NCI-H748 (cell line): ENCODE results near the gene LRRFIP1.

ENCODE experiments used
- DNase-seq: peaks from one replicate; lab custom pipeline; 2025; ENCODE audit not compliant: unreplicated experiment; lab: John Stamatoyannopoulos, UW

The LRRFIP1 gene

DNA sequence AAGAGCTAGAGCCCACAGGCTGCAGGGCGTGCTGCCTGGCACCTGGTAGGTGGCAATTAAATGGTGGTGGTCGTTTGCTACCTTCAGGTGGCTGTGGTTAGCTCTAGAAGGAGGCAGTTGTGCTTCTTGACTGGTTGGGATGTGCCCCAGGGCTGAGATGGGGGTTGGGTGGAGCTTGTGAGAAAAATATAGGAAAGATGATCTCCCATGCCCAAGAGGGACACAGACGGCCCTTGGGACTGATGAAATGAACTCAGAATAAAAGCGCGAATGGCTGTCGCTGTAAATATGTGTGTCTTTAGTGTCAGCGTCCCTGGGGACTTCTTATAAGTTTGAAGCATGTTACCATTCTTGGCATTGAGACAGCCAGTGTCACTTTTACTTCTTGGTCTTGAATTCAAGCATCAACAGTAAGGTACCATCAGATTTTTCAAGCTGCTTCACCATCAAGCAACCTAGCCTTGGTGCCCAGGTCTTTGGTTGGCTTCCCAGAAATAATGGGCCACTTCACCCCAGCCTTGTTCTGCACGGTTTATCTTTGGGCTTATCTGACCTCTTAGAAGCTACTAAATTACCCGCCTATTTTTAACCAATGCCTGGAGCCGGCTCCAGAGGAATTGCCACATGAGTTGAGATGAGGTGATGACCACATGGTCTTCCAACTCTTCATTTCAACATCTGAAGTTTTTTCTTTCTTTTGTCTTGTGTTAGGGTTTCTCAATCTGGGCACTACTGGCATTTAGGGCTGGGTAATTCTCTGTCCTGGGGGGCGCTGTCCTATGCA, 11.9 kb downstream of the LRRFIP1 start:
- DNase-seq: no peak

DNA sequence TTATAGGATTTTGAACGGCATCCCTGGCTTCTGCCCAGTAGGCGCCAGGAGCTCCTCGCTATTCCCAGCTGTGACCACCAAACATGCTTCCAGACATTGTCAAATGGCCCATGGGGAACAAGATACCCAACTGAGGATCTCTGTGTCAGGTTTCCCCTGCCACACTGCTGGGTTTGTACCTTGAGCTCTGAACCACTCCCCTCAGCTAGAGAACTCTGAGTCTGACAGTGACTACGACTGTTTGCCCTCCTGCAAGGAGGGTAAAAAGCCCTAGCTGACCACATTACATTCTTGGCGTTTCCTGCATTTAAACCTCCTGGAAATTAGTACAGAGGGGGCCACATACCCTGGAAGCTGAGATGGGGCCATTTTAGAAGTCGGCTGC, 12.4 kb downstream of the LRRFIP1 start:
- no peak for DNase-seq

DNA sequence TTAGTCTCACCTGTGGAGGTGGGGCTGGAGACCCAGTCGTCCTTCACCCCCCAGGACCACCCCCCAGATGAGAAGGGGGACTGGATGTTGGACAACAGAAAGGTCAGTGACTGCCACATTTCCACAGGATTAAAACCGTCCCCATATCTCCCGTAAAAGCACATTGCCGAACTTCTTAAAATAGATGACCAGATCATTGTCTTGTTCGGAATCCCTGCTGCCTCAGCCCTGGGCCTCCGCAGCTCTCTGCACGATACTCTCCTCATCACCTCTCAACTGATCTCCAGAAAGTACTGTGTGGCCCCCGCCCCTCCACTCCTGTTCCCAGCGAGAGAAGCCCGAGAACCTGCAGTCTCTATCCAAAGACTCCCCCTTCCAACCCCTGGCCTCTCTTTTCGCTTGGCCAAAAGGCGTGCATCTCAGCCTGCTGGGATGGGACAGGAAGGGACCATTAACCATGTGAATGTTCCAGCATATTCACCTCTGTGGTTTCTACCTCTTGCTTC, 13.2 kb downstream of the LRRFIP1 start:
- no peak for DNase-seq

DNA sequence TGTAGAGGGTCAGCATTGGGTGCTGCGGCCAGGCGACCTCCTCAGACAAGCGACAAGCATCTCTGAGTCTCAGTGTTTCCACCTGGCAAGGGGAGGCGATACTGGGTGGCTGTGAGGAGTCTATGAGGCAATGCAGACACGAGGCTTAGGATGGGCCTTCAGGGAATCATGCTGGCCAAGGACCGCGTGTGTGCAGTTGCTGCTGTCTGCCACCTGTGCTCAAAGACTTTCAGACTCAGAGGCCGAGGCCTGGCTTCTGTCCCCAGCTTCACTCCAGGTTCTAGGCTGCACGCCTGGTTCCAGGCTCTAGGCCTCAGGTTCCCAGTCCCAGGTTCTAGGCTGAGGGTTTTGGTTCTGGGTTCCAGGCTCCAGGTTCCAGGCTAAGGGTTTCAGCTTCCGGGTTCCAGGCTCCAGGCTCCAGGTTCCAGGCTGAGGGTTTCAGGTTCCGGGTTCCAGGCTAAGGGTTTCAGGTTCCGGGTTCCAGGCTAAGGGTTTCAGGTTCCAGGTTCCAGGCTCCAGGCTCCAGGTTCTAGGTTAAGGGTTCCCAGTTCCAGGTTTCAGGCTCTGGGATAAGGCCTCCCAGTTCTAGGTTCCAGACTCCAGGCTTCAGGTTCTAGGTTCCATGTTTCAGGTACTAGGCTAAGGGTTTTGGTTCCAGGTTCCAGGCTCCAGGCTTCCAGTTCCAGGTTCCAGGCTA, 14.8 kb downstream of the LRRFIP1 start:
- DNase-seq: no peak

DNA sequence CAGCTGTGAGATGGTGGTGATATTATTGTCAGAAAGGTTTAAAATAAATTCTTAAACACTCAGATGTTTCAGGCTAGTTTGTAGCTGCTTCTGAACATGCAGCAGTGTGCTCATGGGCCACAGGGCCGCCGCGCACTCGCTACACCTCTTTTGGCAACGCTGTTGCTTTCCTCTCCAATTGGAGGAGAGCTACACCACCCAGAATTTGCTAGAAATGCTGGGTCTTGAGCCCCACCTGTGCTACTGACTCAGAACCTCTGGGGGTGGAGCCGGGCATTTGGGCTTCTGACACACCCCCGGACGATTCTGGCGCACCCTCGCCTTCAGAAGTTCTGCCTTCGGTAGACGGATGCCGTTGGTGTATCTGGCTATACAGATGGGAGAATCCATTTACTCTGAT, 15.7 kb downstream of the LRRFIP1 start:
- DNase-seq: no peak

DNA sequence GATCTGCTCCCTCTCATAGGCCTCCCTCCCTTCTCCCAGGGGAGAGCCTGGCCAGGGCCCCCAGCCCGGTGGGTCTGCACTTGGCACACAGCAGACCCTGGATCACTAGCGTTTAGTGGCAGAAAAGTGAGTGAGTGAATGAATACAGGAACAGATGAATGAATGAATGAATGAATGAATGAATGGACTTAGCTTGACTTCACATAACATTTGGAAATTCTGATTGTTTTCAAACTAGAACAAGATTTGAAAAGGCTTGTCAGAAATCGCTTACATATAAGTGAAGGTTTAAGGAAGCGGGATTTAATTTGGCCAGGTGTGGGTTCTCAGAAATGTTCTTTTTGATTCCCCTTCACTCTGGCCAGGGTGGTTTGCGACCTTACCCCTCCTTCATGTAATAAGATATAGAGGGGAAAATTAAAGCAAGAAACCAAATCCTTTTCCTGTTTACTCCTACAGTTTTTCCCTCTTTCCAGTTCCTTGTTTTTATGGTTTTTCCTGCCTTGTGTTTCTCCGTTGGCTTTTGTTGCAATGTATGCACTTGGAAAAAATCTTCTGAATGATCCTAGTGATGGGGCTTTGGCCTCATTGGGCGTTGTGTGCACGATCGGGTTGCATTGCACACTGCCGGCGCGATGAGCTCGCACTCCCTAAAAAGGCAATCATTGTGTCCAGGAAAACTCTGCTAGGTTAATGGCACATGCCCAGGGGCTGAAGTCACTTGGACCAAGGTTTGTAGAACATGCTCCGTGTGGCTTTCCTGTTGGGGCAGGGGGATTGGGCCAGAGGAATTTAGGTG, 16.4 kb downstream of the LRRFIP1 start:
- no peak for DNase-seq

DNA sequence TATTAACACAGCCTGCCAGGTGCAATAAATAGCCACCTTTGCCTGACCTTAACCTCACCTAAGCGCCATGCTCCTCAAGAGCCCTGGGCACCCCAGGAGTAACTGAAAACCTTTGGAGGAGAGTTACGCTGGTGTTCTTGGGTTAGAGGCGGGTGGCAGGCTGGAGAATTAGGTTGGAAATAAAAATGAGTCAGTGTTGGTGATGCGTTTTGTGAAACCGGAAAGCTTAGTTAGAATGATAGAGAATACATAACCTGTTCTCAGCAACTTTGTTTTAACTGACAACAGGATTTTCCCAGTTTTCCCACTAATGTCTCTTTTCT, 17.0 kb downstream of the LRRFIP1 start:
- DNase-seq: no peak

DNA sequence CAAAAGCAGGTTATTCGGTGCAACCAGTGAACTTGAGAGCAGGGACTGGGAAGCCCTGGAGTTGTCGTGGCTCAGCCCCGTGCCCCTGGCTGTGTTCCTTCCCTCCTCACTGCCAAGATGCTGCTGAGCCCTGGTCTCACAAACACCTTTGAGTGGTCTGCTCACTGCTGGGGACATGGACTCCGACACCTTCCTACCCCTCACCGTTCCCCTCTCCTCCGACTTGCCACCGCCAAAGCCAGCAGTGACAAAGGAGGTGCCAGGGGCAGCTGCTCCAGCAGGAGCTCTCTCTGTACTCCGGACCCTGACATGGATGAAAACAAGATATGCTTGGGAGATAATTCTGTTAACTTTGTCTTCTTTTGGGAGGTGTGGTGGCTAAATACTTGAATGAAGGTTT, 17.9 kb downstream of the LRRFIP1 start:
- no peak for DNase-seq

DNA sequence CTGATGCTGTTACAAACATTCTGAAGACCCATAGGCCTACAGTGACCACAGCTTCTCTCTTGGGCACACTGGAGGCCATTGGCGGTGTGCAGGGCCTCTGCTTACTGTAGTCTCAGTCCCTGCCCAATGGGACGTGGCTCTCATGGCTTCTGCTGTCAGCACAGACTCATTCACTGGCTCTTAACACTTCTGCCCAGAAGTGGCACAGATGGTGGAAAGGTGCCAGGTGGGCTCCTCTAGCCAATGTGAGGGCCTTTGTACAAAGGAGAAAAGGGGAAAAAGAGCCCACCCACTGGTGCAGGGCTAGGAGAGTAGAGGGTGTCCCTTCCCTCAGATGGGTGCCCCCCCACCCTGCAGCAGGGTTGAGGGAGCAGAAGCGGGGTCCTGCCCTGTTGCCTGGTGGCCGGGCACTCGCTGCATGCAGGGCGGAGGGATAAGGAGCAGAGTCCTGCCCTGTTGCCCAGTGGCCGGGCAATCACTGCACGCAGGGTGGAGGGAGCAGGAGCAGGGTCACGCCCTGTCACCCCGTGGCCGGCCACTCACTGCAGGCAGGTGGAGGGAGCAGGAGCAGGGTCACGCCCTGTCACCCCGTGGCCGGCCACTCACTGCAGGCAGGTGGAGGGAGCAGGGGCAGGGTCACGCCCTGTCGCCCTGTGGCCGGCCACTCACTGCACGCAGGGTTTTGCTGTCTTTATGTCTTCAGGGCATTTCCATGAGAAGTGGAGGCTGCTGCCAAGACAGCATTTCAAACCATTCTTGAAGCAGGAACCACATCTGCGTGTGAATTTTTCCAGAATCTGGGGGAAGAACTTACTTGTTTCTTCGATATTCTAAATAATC, 20.0 kb downstream of the LRRFIP1 start:
- no peak for DNase-seq

DNA sequence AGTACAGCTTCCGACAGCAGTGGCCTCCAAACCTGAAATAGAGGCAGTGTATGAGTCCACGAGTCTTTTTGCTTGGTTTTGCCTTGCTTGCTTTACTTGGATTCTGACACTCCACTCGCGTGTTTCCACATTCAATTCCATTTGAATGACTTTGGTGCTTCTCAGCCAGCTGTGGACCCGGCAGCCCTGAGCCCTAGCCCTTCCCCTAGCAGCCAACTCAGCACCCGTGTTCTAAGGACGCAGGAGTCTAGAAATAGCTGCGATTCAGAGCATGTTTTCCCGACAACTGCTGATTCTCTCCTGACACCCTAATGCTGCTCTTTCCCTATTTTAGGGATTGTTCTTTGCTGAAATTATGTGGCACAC, 20.6 kb downstream of the LRRFIP1 start:
- DNase-seq: no peak

DNA sequence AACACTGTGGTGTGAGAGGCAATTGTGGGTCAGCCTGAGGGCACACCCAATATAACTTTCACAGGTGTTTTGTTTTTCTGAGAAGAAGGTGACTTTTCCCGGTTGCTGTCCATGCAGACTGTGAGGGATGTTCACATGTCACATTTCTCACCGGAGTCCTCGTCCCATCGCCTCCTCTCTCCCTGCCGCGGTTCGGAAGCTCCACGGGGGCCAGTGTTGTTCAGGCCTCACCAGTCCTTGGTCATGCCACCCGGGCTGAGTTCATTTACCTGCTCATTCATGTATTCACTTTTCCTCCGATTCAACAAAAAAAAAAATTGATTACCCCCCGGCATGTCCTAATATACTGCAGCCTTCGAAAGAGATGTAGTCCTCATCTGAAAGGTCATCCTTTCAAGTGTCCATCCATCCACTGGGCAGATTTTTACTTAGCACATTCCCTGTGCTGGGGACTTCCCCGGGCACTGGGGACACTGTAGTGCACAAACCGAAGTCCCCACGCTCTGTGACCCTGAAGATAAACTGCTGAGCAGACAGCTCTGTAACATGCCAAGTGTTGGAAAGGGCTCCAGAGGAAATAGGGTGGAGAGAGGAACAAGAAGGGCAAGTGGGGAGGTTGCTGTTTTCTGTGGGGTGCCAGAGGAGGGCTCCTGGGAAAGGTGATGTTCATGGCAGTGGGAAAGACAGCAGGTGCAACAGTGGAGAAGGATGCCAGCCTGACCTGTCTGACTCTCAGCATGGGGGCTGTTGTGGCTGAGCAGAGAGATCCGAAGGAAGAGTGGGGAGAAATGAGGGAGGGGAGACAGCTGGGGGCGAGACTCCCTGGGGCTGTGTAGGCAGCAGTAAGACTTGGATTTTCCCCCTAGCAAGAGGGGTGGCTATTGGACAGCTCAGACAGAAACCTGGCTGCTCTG, 22.4 kb downstream of the LRRFIP1 start:
- no peak for DNase-seq

DNA sequence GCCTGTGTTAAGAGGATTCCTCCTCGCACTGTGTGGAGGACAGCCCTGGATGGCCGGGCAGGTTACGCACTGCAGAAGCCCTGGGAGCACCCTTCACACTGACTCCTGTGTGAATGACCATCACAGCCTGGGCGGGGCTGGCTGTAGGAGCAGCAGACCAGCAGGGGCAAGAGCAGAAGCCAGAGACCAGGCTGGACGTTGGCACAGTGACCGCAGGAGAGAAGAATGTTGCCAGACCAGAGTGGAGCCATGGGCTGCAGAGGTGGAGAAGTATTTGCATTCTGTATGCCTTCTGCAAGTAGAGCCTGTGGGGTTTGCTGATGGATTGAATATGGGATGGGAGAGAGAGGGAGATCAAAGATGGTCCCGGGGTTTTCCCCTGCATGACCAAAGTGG, 23.1 kb downstream of the LRRFIP1 start:
- DNase-seq: no peak

DNA sequence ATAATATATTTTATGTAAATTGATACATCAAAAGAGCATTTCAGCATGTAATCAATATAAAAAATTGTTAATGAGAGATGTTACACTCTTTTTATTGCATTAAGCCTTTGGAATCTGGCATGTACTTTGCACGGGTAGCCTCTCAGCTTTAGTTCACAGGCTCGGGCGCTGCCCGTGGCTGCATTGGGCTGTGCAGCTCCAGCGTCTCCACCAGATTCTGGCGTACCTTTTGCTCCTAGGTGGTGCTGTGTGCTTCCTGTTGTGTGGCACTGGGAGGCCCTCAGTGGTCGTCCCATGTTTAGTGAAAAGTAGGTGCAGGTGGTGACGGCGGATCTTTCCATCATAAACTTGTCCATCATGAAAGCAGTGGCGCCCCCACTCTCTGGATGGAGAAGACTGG, 24.4 kb downstream of the LRRFIP1 start:
- DNase-seq: no peak

DNA sequence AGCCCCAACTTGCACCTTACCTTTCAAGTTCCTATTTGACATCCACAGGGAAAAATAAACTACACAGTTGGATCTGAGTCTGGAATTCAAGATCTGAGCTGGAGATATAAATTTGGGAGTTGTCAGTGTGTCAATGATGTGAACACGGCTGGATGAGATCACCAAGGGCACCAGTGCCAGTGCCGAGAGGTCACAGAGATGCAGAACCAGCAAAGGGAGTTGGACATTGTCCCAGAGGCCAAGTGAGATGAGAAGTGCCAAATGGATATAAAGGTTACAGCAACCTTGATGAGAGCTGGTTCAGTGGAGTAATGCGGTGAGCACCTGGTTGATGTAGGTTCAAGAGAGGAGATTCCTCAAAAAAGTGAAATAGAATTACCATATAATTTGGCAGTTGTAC, 24.8 kb downstream of the LRRFIP1 start:
- DNase-seq: no peak

DNA sequence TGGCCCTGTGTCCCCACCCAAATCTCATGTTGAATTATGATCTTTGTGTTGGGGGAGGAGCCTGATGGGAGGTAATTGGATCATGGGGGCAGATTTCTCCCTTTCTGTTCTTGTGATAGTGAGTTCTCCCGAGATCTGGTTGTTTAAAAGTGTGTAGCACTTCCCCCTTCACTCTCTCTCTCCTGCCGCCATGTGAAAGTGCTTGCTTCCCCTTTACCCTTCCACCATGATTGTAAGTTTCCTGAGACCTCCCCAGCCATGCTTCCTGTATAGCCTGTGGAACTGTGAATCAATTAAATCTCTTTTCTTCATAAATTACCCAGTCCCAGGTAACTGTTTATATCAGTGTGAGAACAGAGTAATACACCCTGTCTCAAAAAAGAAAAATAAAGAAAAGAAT, 25.5 kb downstream of the LRRFIP1 start:
- DNase-seq: no peak

DNA sequence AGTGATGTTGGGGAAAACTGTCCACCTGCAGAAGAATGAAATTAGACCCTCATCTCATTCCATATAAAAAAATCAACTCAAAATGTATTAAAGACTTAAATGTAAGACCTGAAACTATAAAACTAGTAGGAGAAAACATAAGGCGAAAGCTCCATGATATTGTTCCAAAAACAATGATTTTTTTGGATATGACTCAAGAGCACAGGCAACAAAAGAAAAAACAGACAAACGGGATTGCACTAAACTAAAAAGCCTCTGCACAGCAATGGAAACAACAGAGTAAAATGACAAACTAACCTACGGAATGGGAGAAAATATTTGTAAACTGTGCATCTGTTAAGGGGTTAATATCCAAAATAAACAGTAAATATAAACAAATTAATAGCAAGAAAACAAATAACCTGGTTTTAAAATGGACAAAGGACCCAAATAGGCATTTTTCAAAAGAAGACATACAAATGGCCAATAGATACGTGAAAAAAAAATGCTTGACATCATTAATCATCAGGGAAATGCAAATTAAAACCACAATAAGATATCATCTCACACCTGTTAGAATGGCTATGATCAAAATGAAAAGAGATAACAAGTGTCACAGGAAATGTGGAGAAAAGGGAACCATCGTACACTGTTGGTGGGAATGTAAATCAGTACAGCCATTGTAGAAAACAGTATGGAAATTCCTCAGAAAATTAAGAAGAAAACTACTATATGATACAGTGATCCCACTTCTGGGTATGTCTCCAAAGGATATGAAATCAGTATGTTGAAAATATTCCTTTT, 26.6 kb downstream of the LRRFIP1 start:
- DNase-seq: no peak

DNA sequence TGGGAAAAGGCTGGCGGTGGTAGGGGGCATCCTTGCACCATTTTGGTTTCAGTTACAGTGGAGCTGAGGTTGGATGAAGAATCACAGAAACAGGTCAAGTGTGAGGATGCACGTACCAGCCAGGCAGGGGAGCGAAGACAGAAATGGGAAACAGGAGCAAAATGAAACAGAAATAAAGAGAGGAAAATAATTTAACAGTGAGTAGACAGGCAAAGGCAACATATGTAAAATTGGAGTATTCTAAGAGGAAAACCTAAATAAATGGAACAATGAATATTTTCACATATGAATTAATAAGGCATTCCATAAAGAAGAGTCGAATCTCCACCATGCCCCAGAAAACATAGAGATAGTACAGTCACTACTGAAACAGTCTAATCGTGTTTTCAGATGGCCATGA, 29.7 kb downstream of the LRRFIP1 start:
- no peak for DNase-seq

DNA sequence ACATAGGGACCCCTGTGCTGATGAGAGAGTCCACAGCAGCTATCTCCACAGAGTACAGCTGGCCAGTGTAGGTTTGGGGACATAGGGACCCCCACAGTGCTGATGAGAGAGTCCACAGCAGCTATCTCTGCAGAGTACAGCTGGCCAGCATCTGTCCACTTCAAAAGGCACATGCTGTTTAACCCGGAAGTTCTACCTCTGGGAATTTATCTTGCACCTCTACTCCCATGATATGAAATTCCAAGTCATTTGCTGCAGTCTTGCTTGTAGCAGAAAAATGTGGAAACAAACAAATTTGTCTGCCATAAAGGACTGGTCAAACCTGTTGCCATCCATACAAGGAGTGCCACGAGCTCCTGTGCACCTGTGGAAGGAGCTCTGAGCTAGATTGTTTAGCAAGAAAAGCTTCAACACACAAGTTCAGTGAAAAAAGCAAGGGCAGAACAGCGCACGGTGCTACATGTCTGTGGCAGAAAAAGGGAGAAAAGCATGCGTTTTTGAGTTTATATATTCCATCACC, 33.1 kb downstream of the LRRFIP1 start:
- no peak for DNase-seq

DNA sequence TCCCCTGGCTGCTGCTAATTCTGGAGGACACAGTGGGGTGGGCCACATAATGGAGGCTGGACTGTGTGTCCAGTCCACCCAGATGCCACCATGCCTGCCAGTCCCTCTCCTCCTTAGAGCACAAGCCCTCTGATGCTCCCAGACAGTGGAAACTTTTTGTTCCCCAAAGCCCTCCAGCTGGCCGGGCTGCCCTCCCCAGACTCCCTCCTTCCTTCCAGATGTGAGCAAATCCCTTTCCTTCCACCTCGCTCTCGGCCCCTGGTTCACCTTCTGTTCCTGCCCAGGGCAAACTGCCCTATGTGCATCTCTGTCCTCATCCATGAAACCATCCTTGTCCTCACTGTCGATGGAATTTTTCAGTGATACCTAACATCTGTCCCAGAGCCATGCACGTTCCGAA, 33.9 kb downstream of the LRRFIP1 start:
- no peak for DNase-seq
